GM23338 (cell line): ENCODE results near the gene FOLR1. TPM values are rescaled to one million over a fixed set of nuclear protein-coding genes. Genes with fewer than 3 reads are reported as not detected.

ENCODE experiments used
- ATAC-seq: fragments of 200-7000 bp; cut with Tn5 transposase; 3 replicates; pipeline ENCODE4 v1.9.1; 2020
- DNase-seq: peaks from one replicate; pipeline ENCODE4 v3.0.0-alpha.2; 2015; ENCODE audit warnings: low spot score
- H2AFZ ChIP-seq: fragments of 200-600 bp; sonication (generic); 2 replicates; pipeline ENCODE4 v1.8.0; 2016; ENCODE audit warnings: antibody characterized with exemption, mild to moderate bottlenecking, moderate library complexity
- H3F3A ChIP-seq: fragments of 200-600 bp; sonication (generic); replicated peaks from 2 replicates; pipeline ENCODE4 v1.8.0; 2017; ENCODE audit warnings: antibody characterized with exemption, mixed run types, low read depth
- H3K27ac ChIP-seq: fragments of 200-600 bp; sonication (generic); 2 replicates; pipeline ENCODE4 v1.6.1; 2016; ENCODE audit warnings: low read depth
- H3K27me3 ChIP-seq: fragments of 200-600 bp; sonication (generic); 2 replicates; pipeline ENCODE4 v1.8.0; 2016; ENCODE audit warnings: mild to moderate bottlenecking, mixed run types, moderate library complexity; ENCODE audit not compliant: insufficient read depth
- H3K36me3 ChIP-seq: fragments of 200-600 bp; sonication (generic); 2 replicates; pipeline ENCODE4 v1.8.0; 2016; ENCODE audit warnings: mild to moderate bottlenecking; ENCODE audit not compliant: insufficient read depth
- H3K4me1 ChIP-seq: fragments of 200-600 bp; sonication (generic); 2 replicates; pipeline ENCODE4 v1.8.0; 2016; ENCODE audit warnings: mild to moderate bottlenecking, moderate library complexity; ENCODE audit not compliant: insufficient read depth
- H3K4me2 ChIP-seq: fragments of 200-600 bp; sonication (generic); 2 replicates; pipeline ENCODE4 v1.7.1; 2017; ENCODE audit warnings: mixed run types
- H3K4me3 ChIP-seq: fragments of 200-600 bp; sonication (generic); 2 replicates; pipeline ENCODE4 v1.6.1; 2016; ENCODE audit warnings: mixed run types
- H3K79me2 ChIP-seq: fragments of 200-600 bp; sonication (generic); replicated peaks from 2 replicates; pipeline ENCODE4 v1.8.0; 2017; ENCODE audit warnings: mild to moderate bottlenecking; ENCODE audit not compliant: insufficient read depth
- H3K9me2 ChIP-seq: fragments of 200-600 bp; sonication (generic); 2 replicates; pipeline ENCODE4 v1.8.0; 2017; ENCODE audit not compliant: insufficient read depth
- H4K20me1 ChIP-seq: fragments of 200-600 bp; sonication (generic); replicated peaks from 2 replicates; pipeline ENCODE4 v1.8.0; 2017; ENCODE audit warnings: mild to moderate bottlenecking; ENCODE audit not compliant: insufficient read depth
- H3K27ac Mint-ChIP-seq: 2 replicates; pipeline ENCODE4 v1.8.0; 2020; ENCODE audit warnings: inconsistent platforms, mild to moderate bottlenecking, moderate library complexity, mixed read lengths
- H3K27me3 Mint-ChIP-seq: 3 replicates; pipeline ENCODE4 v1.8.0; 2022; ENCODE audit warnings: low read depth, mild to moderate bottlenecking, moderate library complexity, mixed read lengths, inconsistent platforms; ENCODE audit not compliant: insufficient read depth, poor library complexity
- H3K36me3 Mint-ChIP-seq: 3 replicates; pipeline ENCODE4 v1.8.0; 2021; ENCODE audit warnings: low read depth, mild to moderate bottlenecking, inconsistent platforms, moderate library complexity, mixed read lengths
- H3K4me1 Mint-ChIP-seq: 3 replicates; pipeline ENCODE4 v1.8.0; 2020; ENCODE audit warnings: mild to moderate bottlenecking, inconsistent platforms, mixed read lengths
- H3K4me3 Mint-ChIP-seq: 3 replicates; pipeline ENCODE4 v1.8.0; 2021; ENCODE audit warnings: moderate library complexity, mild to moderate bottlenecking, inconsistent platforms, mixed read lengths
- H3K9me3 Mint-ChIP-seq: 3 replicates; pipeline ENCODE4 v1.8.0; 2020; ENCODE audit warnings: moderate library complexity, mild to moderate bottlenecking, inconsistent platforms, mixed read lengths
- CREB1 ChIP-seq: fragments of 250-450 bp; sonication (Bioruptor Pico); IDR thresholded peaks from 2 replicates; pipeline ENCODE4 v1.5.0; 2020; ENCODE audit warnings: low read depth, mild to moderate bottlenecking, moderate library complexity
- CTCF ChIP-seq, 2 experiments: fragments of 200-600 bp in 1 of 2; sonication (generic) in 1 of 2; conservative IDR thresholded peaks; 2 replicates each; pipeline versions ENCODE4 v1.5.1 to v1.6.1; 2016 to 2017; ENCODE audit warnings: antibody characterized with exemption in 2 of 2, low read depth in 2 of 2, mild to moderate bottlenecking in 2 of 2, moderate library complexity in 1 of 2
- ETS1 ChIP-seq: IDR thresholded peaks from 2 replicates; pipeline ENCODE4 v1.6.1; 2016; ENCODE audit warnings: antibody characterized with exemption
- EZH2phosphoT487 ChIP-seq: fragments of 200-600 bp; sonication (generic); IDR thresholded peaks from one replicate; pipeline ENCODE4 v1.8.1; 2018; ENCODE audit warnings: antibody characterized with exemption; ENCODE audit not compliant: unreplicated experiment
- JUNB ChIP-seq: IDR thresholded peaks from one replicate; pipeline ENCODE4 v1.6.1; 2016; ENCODE audit warnings: antibody characterized with exemption; ENCODE audit not compliant: unreplicated experiment
- NANOG ChIP-seq: IDR thresholded peaks from 2 replicates; pipeline ENCODE4 v1.6.1; 2016; ENCODE audit warnings: antibody characterized with exemption, borderline replicate concordance
- REST ChIP-seq: IDR thresholded peaks from one replicate; pipeline ENCODE4 v1.6.1; 2018; ENCODE audit warnings: antibody characterized with exemption; ENCODE audit not compliant: unreplicated experiment
- ZNF114 ChIP-seq: fragments of 250-450 bp; sonication (Bioruptor Pico); IDR thresholded peaks from 2 replicates; pipeline ENCODE4 v1.5.0; 2020; ENCODE audit warnings: mild to moderate bottlenecking, moderate library complexity
- ZNF331 ChIP-seq: fragments of 250-450 bp; sonication (Bioruptor Pico); IDR thresholded peaks from 2 replicates; pipeline ENCODE4 v1.5.0; 2020; ENCODE audit warnings: low read depth, mild to moderate bottlenecking, moderate library complexity
- ZNF462 ChIP-seq: fragments of 250-450 bp; sonication (Bioruptor Pico); IDR thresholded peaks from 2 replicates; pipeline ENCODE4 v1.5.0; 2020; ENCODE audit warnings: mild to moderate bottlenecking, moderate library complexity
- polyA plus RNA-seq: library from polyadenylated mRNA; unstranded; fragments of >200 nt; fragmentation: Nextera tagmentation; extraction: Ambion mirVana; gene quantifications from 2 replicates; pipeline ENCODE4 v1.2.1, GENCODE V29; 2016
- total RNA-seq: library from RNA; depleted of rRNA; stranded (reverse); fragments of >200 nt; shearing (Covaris generic); gene quantifications from 2 replicates; pipeline ENCODE4 v1.2.3, GENCODE V29; 2014

FOLR1 gene
- total and polyA plus RNA-seq, 2 experiments from 2014 or later: 0.42 TPM; not detected in 1

GRCh38 chr11:72233056-72233772 is 41.3 kb downstream of the FOLR1 start:
- Mint-ChIP-seq H3K36me3 (peaks cover 78% of the 10 kb centered on the region), H3K4me3 (no peak overlapping the region), H3K4me1 (peaks cover 8% of the 10 kb centered on the region), H3K27me3 (peaks cover 12% of the 10 kb centered on the region), H3K9me3 (no peaks in the 10 kb centered on the region), H3K27ac (no peak overlapping the region)
- Histone ChIP-seq H2AFZ (no peak overlapping the region), H3K79me2 (no peaks in the 10 kb centered on the region), H3K4me1 (peaks cover 6% of the 10 kb centered on the region), H3K4me2 (no peak overlapping the region), H3K27me3 (no peaks in the 10 kb centered on the region), H3K36me3 (no peaks in the 10 kb centered on the region; the same call in 1 of the 2 replicates), H3K4me3 (no peak overlapping the region), H3K27ac (no peak overlapping the region), H3F3A (no peaks in the 10 kb centered on the region), H3K9me2 (no peaks in the 10 kb centered on the region), H4K20me1 (no peaks in the 10 kb centered on the region; the same call in 1 of the 2 replicates)
- no peak for ATAC-seq
- no peak for DNase-seq
- no peak for TF ChIP-seq REST
- no peak for TF ChIP-seq ZNF114 (CRISPR knock-in tag)
- no peak for TF ChIP-seq ZNF331 (CRISPR knock-in tag)
- TF ChIP-seq NANOG: no peak
- TF ChIP-seq ETS1: no peak
- no peak for TF ChIP-seq JUNB
- TF ChIP-seq EZH2phosphoT487: no peak
- no peak for TF ChIP-seq ZNF462
- TF ChIP-seq CREB1 (CRISPR knock-in tag): no peak
- no peak for TF ChIP-seq CTCF (conservative IDR thresholded peaks at IDR 0.05; ENCODE audit: low read depth in 2 of 2)
